ENCODE data around the gene CENPH.
"Not testable (repeated sequence)": the region's sequence is repeated elsewhere in the genome, so short reads cannot be mapped to it uniquely, and the experiment has no call there.

Gene CENPH

DNA sequence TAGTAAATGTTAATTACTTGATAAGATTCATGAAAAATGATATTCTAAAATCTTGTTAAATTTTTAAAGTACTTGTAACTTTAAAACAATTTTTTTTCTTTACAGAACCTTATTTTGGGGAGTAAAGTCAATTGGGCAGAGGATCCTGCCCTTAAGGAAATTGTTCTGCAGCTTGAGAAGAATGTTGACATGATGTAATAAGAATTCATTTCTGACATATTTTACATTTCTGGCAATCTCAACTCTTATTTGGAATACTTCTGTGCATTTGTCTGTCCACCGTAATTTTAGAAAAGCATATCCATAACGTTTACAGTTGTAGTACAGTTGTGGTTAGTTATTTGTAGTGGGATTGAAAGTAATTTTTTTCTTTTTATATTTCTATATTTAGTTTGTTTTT is 20.2 kb downstream of the CENPH start:
- DNase-seq (ENCODE audit: low spot score), result no peak

DNA sequence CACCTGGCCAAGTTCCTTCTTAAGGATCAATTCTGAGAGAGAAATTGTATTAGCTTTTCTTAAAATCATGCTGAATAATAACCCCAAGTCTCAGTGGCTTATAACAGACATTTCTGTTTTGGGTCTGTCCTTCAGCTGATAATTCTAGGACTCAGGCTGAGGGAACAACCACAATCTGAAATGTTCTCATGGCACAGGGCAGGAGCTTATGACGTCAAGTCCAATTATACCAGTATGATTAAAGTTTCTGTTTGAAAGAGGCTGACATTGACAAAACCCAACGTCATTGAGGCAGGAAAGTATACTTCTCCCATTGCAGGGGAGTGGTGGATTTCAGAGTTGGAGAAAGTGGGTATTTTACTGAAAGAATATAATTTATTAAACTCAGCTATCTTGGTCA is 21.8 kb downstream of the CENPH start:
- DNase-seq (ENCODE audit: low spot score), result no peak

DNA sequence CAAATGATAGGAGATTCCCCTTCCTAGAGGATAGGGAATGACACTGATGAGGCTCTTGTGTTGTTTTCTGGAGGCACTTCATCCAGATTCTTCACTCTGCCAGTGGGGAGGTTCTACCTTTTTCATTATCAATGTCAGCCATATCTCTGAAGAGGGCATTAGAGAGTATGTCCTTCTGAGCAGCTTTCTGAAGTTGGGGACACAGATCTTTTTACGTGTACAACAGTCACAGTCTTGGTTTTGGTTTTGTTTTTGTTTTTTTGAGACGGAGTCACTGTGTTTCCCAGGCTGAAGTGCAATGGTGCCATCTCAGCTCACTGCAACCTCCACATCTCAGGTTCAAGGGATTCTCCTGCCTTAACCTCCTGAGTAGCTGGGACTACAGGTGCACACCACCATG is 22.6 kb downstream of the CENPH start:
- DNase-seq (ENCODE audit: low spot score), result no peak

DNA sequence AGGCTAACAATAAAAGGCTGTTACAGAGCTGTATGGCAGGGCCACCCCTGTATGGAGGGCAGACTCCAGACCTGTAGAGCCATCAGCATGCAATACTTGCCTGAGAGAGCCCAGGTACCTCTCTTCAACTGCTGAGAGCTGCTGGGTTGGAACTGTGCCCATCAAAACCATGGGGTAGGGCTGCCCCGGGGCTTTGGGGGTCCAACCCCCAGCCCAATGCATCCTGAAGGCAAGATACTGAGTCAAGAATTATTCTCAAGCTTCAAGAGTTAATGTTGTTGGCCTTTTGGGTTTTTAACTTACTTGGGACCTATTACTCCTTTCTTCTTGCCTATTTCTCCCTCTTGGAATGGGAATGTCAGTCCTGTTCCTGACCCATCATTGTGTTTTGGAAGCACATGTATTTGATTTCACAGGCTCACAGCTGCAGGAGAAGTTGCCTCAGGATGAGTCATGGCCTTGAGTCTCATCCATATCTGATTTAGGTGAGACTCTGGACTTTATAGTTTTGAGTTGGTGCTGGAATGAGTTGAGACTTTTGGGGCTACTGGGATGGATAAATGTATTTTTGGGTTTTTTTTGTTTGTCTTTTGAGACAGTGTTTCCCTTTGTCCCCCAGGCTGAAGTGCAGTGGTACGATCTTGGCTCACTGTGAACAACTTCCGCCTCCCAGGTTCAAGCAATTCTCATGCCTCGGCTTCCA is 24.3 kb downstream of the CENPH start:
- DNase-seq (ENCODE audit: low spot score), result no peak

DNA sequence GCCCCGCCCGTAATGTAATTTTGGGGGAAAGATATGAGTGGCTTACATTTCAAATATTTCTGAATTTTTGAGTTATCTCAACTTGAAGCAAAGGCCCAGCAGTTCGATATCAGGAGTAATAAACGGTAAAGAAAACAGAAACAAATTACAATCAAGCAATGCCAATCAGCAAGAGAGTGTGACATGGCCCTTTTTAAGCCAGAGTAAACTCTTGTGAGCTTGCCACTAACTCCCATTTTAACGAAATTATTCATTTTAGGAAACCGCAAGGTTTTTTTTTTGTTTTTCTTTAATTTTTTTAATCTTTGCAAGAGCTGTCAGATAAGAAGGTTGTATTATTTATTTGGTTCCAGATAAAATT is 27.7 kb downstream of the CENPH start:
- no peak for DNase-seq (ENCODE audit: low spot score)

DNA sequence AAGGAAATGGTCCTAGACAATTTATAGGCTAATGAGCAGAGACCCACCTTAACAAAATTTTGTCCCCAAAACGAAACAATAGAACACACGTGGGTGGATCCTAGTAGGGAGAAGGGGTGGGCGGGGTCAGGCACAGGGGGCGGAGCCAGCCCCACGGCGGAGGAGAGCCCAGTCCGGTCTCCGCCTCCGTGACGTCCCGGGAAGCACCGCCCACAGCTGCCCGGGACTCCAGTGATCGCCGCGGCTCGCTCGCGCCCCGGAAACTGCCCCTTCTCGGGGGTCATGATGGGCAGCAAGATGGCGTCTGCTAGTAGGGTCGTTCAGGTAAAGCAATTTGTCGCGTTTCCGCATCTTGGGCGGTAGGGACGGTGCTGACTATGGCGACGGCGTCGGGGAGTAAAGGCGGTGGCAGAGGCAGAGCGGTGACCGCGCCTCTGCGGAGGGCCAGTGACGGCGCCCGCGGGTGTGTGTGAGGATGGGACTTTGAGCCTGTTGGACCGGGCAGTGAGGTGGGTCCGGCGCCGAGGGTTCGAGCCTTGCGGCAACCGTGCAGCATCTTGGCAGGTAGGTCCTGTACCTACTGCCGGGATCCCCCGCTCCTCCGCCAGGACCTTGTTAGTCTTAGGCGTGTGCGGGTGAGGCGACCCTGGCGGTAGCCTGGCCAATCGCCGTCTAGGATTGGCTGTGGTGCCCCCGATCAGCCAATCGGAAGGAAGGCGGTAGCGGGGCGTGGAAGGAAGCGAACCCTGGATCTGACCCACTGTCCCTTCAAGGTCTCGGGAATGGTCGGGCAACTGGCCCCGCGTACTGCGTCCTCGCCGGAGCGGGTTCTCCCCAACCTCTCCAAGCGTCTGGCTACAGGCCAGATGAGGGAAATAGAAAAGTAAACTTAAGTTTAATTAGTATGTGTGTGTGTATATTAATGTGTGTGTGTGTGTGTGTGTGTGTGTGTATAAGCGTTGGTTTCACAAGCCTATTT is 28.5 kb downstream of the CENPH start:
- DNase-seq (ENCODE audit: low spot score), result peak; percentile 93

DNA sequence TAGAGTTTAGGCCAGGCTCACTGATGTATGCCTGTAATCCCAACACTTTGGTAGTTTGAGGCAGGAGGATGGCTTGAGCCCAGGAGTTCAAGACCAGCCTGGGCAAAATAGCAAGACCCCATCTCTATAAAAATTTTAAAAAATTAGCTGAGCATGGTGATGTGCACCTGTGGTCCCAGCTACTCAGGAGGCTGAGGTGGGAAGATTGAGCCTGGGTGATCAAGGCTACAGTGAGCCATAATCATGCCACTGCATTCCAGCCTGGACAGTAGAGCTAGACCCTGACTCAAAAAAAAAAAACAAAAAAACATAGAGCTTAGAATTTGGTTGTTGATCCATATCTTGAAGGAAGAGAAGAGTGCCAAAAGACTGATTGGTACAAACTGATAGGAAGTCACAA is 30.6 kb downstream of the CENPH start:
- DNase-seq (ENCODE audit: low spot score), result no peak

DNA sequence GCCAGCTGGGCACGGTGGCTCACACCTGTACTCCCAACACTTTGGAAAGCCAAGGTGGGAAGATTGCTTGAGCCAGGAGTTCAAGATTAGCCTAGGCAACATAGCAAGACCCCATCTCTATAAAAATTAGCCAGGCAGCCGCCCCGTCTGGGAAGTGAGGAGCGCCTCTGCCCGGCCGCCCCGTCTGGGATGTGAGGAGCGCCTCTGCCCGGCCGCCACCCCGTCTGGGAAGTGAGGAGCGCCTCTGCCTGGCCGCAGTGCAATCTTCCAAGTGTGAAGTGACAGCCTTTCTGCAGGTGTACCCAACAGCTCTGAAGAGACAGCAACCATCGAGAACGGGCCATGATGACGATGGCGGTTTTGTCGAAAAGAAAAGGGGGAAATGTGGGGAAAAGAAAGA is 31.0 kb downstream of the CENPH start:
- not testable (repeated sequence) for DNase-seq (ENCODE audit: low spot score)

DNA sequence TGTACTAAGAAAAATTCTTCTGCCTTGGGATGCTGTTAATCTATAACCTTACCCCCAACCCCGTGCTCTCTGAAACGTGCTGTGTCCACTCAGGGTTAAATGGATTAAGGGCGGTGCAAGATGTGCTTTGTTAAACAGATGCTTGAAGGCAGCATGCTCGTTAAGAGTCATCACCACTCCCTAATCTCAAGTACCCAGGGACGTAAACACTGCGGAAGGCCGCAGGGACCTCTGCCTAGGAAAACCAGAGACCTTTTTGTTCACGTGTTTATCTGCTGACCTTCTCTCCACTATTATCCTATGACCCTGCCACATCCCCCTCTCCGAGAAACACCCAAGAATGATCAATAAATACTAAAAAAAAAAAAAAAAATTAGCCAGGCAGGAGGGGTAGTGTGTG is 31.4 kb downstream of the CENPH start:
- DNase-seq (ENCODE audit: low spot score), result not testable (repeated sequence)

DNA sequence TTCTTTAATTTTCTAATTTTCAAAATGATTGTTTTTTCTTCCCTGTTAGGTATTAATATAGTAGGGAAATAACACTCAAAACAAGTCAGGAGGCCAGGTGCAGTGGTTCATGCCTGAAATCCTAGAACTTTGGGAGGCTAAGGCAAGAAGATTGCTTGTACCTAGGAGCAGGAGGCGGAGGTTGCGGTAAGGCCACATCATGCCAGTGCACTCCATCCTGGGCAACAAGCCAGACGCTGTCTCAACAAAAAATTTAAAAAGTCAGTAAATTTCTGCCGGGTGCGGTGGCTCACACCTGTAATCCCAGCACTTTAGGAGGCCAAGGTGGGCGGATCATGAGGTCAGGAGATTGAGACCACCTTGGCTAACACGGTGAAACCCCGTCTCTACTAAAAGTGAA is 35.1 kb downstream of the CENPH start:
- DNase-seq (ENCODE audit: low spot score), result no peak

DNA sequence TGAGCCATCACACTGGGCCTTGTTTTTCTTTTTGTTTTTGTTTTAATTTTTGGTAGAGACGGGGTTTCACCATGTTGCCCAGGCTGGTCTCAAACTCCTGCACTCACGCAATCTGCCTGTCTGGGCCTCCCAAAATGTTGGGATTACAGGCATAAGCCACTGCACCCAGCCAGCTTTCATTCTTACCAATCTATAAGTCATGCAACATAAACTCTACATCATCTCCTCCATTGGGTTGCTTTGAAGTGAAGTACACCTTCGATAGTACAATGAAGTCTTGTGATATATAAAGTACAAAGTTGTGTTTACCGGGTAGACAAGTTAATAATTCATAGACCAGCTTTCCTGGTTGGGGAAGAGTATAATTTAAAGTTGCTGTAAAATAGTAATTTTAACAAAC is 36.5 kb downstream of the CENPH start:
- no peak for DNase-seq (ENCODE audit: low spot score)

DNA sequence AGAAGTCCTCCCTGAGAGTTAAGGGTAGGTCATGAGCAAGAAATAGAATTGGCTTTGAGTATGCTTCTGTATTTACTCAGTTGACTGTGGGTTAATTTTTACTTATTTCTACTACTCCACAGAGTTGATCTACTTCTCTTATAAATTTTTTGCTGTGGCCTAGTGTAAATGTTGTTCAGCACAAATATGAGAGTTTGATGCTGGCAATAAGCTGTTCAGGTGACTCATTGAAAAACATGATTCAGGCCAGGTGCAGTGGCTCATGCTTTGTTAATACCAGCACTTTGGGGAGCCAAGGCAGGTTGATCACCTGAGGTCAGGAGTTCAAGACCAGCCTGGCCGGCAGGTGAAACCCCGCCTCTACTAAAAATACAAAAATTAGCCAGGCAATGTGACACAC is 40.8 kb downstream of the CENPH start:
- no peak for DNase-seq (ENCODE audit: low spot score)

DNA sequence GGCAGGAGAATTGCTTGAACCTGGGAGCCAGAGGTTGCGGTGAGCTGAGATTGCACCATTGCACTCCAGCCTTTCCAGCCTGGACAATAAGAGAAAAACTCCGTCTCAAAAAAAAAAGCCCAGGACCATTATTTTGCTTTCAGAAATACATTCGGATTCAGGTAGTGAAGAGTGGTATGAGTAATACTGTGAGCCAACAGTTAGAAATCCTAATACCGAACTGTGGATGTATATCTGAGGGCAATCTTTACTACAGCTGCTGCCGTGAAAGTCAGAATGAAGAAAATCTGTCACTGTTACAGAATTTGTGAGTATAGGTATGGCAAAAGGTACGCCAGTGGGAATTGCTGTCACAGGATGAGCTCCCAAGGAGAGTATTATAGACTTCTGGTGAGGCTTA is 41.9 kb downstream of the CENPH start:
- DNase-seq (ENCODE audit: low spot score), result no peak

DNA sequence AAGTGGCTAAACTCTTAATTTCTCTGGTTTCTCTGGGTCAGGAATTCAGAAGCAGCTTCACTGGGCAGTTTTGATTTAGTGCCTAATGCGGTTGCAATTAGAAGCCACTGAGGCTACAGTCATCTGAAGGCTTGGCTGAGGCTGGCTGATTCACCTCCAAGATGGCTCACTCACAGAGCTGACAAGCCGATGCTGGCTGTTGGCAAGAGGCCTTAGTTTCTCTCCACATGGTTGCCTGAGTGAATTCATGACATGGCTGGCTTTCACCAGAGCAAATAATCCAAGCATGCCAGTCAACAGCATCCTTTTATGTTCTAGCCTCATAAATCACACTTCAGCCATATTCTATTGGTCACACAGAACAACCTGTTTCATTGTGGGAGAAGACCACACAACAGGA is 42.5 kb downstream of the CENPH start:
- DNase-seq (ENCODE audit: low spot score), result no peak

DNA sequence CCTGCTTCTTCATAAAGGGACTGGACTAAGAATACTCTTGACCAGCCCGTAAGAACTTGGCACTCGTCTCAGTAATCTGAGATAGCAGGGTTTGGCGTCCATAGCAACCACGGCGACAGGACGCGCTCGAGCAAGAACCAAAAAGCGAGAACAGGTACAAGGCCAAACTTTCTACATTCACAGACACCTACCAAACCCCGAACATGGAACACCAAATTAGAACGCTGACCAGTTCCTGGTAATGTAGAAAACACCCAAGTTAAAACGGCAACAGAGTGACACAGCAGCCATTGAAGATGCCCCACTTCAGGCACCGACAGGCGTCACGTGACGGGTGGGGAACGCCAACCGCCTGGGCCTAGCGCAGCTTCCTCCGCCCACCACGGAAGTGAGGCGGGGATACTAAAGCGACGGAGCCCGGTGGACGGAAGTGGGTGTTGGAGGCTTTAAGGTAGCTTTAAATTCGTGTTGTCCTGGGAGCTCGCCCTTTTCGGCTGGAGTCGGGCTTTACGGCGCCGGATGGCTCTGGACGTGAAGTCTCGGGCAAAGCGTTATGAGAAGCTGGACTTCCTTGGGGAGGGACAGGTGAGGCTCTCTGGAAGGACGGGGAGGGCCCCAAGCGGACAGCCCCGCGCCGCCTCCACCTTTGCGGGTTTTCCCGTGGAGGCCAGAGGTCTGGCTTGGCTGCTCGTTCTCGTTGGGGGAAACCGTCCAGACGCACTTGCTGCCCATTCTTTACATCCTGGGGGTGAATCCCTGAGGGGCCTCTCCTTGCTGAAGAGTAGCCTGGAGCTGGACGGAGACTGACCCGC is 45.3 kb downstream of the CENPH start, which contains the start of gene CDK7:
CDK7 (plus strand) TSS at position 430 of the 812 bp plus-strand sequence; CDS start at position 520, 90 bp downstream.
- DNase-seq (ENCODE audit: low spot score), result peak; percentile 84

DNA sequence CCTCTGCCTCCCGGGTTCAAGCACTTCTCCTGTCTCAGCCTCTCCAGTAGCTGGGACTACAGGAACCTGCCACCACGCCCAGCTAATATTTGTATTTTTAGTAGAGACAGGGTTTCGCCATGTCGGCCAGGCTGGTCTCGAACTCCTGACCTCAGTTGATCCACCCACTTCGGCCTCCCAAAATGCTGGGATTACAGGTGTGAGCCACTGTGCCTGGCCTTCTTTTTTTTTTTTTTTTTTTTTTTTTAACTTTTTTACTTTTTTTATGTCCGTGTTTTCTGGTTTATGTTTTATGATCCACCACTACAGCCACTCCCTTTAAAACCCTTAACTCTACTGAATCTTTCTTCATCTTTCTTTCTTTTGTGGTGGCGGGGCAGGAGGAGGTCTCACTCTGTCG is 47.4 kb downstream of the CENPH start:
- not testable (repeated sequence) for DNase-seq (ENCODE audit: low spot score)

DNA sequence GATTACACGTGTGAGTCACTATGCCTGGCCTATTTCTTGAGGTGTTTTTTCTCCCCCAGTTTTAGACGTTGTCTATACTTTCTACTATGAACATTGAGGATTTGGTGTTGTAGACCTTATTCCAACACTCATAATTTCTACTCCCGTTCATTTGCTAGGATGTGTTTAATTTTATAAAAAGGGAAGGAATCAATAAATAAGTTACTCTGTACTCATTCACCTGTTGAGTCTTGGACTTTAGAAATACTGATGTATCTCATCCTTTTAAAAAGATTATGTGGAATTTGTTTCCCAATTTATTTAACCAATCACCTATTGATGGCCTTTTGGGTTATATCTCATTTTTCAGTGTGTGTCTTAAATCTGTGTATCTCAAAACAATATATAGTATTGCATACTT is 48.5 kb downstream of the CENPH start:
- no peak for DNase-seq (ENCODE audit: low spot score)

DNA sequence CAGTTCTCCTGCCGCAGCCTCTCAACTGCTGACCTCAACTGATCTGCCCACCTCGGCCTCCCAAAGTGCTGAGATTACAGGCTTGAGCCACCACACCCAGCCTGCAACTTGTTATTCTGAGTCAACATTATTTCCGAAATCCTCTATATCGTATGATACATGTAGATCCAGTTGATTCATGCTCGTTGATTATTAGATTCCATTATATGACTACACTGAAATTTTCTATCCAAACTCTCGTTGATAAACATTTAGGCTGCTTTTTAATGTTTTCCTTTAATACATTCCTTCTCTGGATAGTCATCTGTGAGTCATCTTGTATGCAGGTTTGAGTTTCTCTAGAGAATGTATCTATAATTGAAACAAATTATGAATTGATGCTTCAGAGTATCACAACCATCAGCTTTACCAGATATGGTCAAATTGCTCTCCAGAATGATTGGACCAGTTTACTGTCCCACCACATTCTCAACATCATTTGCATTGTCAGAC is 49.4 kb downstream of the CENPH start:
- no peak for DNase-seq (ENCODE audit: low spot score)

DNA sequence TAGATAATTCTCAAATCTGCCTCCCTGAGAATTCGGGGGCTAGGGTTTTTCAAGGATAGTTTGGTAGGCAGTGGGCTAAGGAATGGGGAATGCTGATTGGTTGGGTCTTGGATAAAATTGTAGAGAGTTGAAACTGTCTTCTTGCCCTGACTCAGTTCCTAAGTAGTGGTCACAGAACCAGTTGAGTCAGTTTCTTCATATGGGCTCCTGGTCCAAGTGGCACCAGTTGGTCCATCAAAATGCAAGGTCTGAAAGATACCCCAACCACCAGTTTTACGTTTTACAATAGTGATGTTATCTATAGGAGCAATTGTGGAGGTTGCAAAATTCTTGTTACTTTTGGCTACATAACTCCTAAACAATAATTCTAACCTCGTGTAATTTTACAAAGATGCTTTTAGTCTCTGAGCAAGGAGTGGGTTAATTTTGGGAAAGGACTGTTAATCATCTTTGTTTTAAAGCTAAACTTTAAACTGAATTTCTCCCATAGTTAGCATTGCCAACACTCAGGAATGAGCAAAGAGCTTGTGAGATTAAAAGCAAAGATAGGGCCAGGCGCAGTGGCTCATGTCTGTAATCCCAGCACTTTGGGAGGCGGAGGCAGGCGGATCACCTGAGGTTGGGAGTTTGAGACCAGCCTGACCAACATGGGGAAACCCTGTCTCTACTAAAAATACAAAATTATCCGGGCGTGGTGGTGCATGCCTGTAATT is 53.0 kb downstream of the CENPH start:
- DNase-seq (ENCODE audit: low spot score), result no peak

DNA sequence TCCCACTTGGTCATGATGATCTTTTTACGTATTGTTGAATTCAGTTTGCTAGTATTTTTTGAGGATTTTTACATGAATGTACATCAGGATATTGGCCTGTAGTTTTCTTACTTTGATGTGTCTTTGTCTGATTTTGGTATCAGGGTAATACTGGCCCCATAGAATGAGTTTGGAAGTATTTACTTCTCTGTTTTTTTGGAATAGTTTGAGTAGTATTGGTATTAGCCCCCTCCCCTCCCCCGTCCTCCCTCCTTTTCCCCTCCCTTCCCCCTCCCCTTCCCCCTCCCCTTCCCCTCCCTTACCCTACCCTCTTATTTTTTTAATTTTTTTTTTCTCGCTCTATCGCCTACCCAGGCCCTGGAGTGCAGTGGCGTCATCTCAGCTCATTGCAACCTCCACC is 55.6 kb downstream of the CENPH start:
- no peak for DNase-seq (ENCODE audit: low spot score)

DNA sequence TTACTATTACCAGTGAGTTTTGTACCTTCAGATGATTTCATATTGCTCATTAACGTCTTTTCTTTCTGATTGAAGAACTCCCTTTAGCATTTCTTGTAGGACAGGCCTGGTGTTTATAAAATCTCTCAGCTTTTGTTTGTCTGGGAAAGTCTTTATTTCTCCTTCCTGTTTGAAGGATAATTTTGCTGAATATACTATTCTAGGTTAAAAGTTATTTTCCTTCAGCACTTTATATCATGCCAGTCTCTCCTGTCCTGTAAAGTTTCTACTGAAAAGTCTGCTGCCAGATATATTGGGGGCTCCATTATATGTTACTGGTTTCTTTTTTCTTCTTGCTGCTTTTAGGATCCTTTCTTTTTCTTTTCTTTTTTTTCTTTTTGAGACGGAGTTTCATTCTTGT is 58.6 kb downstream of the CENPH start:
- DNase-seq (ENCODE audit: low spot score), result no peak

DNA sequence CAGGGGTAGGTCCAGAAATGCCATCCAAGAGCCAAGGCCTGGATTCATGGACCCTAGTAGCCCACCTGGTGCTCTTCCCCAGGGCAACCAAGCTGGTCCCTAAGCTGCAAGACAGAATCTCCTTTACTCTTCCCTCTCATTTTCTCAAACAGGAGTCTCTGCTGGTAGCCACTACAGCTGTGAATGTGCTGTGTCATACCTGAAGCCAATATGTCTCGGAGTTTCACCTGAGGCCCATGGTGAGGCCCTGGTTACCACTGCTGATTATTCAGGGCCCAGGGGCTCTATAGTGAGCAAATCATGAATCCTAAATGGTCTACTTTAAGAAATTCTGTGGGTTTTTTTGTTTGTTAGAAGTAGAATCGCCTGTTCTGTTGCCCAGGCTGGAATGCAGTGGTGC is 61.2 kb downstream of the CENPH start:
- DNase-seq (ENCODE audit: low spot score), result no peak

Measured in HuH-7 (cell line).